ENCODE measurements around the gene GDF7.

DNA sequence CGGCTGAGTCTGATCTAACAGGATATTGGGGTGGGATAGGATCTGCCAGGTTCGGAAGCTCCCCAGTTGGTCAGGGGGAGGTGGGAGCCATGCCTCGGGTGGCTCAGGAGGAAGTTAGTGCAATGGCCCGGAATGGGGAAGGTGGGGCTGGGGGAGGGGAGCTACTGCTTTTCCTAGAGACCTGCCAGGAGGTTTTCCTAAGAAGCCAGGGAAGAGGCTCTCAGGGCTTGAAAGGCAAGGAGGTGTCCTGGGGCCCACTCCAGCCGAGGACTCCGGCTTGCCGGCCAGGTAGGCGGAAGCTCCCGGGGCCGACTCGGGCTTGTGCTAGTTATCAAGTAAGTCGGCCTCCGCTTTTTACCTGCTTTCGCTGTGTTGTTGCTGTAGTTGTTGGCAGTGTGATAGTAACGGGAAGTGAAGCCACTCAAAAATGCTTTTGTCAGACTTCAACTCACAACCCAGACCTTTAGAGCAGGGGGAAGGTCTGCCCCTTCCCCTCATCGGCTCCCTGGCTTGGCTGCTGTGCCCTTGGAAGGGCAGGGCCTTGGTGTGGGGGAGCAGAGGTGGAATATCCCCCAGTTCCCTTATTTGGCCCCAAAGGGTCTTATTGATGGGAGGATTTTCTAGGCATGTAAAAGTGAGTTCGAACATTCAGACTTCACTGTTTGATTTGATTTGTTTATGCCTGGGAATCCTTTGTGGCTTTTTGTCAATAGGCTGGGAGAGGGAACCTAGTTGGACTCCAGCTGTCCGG is 5.4 kb downstream of the GDF7 start:
- TF ChIP-seq, protein P1, sequence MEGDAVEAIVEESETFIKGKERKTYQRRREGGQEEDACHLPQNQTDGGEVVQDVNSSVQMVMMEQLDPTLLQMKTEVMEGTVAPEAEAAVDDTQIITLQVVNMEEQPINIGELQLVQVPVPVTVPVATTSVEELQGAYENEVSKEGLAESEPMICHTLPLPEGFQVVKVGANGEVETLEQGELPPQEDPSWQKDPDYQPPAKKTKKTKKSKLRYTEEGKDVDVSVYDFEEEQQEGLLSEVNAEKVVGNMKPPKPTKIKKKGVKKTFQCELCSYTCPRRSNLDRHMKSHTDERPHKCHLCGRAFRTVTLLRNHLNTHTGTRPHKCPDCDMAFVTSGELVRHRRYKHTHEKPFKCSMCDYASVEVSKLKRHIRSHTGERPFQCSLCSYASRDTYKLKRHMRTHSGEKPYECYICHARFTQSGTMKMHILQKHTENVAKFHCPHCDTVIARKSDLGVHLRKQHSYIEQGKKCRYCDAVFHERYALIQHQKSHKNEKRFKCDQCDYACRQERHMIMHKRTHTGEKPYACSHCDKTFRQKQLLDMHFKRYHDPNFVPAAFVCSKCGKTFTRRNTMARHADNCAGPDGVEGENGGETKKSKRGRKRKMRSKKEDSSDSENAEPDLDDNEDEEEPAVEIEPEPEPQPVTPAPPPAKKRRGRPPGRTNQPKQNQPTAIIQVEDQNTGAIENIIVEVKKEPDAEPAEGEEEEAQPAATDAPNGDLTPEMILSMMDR (IDR thresholded peaks at IDR 0.05) = no peak
- no peak for TF ChIP-seq POLR2A (IDR thresholded peaks at IDR 0.05)
